GM15510 (cell line): ENCODE measurements around the gene HNRNPD.

Experiments used
- POLR2A ChIP-seq: IDR thresholded peaks from 3 replicates; pipeline ENCODE4 v1.6.1; 2011; ENCODE audit warnings: borderline replicate concordance; ENCODE audit not compliant: insufficient read length; ENCODE audit errors: extremely low read depth

HNRNPD gene

DNA sequence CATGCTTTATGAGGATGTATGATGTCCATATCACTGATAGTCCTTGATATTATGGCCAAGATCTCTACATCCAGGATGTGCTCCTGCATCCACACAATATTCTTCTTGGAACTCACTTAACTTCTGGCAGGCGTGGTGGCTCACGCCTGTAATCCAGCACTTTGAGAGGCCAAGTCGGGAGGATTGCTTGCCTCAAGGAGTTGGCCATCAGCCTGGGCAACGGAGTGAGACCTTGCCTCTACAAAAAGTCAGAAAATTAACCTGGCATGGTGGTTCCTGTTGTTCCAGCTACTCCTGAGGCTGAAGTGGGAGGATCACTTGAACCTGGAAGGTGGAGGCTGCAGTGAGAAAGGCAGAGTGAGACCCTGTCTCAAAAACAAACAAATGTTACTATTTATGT lies 2.3 kb upstream of the HNRNPD start:
- no peak for TF ChIP-seq POLR2A

DNA sequence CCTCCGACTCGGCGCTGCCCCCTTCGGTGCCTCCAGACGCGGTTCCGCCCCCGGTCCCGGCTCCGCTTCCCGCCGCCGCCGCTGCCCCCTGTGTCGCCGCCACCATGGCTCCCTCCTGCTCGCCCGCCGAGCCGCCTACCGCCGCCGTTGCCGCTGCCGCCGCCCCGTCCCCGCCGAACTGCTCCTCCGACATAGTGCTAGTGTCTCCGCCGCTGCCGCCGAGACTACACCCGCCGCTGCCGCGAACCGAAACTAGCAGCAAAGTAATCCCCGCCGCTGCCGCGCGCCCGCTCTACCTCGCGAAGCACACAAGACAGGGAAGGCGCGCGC lies 340 bp downstream of the HNRNPD start:
- no peak for TF ChIP-seq POLR2A

DNA sequence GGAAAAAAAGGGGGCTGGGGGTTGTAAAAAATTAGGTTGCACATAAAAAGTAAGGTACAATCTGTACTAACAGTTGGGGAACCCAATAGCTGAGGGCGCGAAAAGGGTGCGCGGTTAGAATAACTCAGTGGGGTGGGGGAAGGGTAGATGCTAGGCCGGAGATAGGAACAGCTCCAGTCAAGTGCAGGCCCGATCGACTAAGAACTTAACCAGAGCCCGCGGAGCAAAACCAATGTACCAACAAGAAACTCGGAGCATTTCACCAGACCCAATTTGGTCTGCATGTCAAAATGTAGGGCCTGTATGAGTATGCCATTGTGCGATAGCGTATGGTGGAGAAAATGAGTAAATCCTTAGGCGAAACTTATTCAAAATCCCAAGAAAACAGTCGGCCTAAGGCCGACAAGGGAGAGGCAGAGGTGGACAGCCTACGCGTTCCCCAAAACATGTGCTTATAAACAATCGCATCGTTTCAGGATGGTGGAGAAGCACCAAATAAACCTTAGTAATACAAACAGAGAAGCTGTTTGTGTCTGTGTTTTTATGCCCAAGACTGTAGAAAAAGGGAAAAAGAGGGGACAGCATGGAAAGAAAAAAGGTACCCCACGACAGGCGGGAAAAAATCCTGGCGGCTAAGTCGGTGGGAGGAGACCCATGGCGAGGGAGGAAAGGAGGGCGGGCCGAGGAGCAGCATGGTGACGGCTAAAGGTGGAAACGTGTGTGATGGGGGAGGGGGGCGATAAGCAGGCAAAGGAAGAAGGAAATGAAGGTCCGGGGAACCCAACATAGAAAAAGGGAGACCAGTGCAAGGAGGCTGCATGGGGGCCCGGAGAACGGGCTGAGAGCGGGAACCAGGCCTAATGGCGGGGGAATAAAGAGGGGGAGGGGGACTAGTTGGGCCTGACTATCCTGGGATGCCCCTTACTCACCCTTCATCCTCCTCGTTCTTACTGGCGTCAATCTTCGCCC lies 990 bp downstream of the HNRNPD start:
- peak; percentile 40 for TF ChIP-seq POLR2A

DNA sequence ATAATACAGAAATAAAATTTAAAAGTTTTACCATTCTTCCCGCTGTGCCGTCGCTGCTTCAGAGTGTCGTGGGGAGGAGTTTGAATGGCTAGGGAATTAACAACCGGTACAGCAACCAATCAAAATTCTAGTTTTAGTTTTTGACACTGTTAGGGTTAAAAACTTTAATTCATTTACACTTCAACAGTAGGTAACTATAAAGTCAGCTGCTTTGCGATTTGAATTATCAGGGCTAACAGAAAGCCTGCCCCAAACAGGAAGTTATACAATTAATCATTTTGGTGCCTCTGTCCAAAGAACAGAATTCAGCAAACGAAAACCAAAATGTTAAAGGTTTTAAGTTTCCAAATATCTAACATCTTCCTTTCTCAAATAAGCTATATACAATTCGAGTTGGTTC lies 2.3 kb downstream of the HNRNPD start:
- no peak for TF ChIP-seq POLR2A

DNA sequence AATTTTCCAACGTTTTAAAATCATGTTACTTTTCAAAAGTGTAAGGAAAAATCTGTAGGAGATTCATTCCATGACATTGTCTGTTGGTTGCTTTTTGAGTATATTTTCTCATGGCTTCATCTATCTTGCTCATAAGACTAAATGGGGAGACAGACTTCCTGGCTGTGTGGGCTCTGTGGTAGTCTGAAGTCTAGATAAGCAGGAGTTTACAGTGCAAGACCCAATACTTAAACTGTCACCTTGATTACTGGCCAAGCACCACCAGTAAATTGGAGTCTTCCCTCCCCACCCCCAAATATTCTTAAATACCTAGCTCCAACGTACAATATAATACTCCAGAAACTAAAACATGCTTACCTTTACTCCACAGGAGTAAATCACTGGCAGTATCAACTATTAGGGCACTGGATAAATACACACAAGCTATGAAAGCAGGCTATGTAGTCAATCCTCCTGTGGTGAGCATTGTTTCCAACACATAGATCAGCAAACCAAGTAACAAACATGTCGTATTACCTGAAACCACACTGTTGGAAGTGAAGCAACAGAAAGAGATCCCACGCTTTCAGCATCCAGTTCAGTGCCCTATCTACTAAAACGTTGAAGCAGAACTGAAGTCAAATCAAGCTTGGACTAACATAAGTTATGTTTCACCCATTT lies 6.2 kb downstream of the HNRNPD start:
- no peak for TF ChIP-seq POLR2A

DNA sequence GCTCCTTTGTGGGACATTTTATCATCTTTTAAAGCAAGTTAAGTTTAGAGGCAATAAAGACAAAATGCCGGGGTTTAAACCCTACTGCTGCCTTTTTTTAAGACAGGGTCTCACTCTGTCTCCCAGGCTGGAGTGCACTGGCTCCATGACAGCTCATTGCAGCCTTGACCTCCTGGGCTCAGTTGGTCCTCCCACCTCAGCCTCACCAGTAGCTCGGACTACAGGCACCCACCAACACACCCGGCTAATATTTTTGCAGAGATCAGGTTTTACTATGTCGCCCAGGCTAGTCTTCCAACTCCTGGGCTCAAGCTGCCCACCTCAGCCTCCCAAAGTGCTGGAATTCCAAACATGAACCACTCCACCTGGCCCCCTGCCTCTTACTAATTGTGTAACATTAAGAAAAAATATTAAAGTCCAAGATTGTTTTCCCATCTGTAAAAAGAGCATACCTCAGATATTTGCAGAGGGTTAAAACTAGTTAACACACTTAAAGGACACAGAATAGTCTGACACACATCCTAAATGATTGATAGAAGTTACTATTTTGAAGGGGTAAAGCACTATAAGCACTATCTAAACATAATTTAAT lies 9.8 kb downstream of the HNRNPD start:
- TF ChIP-seq POLR2A, result no peak

DNA sequence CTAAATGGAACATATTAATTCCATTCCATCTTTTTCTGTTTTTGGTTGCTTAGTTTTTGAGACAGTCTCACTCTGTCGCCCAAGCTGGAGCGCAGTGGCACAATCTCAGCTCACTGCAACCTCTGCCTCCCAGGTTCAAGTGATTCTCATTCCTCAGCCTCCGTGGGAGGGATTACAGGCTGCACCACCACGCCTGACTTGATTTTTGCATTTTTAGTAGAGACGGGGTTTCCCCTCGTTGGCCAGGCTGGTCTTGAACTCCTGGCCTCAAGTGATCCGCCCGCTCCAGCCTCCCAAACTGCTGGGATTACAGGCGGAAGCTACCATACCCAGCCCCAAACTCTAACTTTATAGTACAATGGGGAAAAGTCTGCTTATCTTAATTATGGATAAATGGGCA lies 11.2 kb downstream of the HNRNPD start:
- no peak for TF ChIP-seq POLR2A

DNA sequence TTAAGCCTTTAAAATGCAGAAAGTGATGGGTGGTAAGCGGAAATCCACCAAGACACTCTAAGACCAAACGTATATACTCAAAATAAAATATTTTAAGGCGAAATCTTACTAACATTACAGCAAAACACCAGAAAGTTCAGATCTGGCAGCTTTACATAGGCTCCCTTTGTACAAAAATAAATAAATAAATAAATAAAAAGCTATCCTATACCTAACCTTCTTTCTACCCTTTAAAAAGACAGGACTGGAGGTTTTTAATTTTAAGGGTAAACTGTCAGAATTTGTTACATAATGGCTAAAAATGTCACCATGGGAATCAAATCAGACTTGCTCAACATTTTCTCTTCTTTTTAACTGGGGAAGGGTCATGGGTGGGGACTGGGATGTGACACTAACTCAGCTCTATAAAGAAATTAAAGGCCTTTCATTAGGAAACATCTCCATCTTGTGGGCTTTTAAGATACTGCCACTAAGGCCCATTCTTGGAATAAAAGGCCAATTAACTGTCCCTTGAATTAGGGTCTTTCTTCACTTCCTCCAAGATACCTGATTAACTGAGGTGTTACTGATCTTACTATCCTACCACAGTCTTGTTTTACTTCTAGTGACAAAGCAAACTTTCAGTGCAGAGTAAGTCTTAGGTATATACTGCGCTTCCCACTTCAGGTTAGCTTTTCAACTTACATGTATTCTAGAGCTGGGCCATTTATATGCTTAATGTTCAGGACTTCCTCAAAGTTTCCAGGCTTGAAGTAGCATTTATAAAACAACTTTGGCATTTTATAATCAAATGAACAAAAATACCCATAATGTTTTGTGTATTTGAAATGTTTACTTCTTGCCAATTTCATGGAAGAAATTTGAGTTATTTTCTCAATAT lies 13.3 kb downstream of the HNRNPD start:
- TF ChIP-seq POLR2A, result no peak

DNA sequence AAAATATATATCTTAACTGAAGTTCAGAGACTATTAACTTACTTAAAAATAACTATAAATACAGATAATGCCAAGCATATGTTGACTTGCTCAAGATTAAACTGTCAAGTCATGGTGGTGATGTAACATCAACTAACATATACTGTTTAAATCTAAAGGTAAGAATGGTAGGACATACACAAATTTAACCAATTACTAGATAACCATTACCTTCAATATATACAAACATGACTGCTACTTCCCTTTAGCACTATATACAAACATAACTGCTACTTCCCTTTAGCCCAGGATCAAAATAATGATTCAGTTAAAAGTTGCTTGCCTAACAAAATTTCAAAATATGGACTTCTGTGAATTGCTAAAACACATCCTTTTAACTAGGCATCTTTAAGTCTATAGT lies 14.9 kb downstream of the HNRNPD start:
- TF ChIP-seq POLR2A, result no peak

DNA sequence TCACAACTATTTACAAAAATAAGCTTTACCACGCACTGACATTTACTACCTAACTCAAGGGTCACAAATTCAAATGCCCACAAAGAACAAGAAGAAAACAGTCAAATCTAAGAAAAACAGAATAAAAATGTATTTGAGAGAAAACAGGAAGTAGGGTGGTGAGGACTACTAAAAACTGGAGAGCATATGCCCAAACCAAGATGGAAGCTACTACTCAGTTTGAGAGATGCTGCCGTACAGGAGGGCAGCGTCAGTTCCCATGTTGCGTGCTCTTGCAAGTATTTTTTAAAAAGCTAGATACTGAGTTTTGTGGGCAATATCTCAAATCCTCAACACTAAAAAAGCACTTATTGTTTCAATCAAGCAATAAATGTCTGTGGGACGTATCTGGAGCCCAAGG lies 16.2 kb downstream of the HNRNPD start:
- no peak for TF ChIP-seq POLR2A

DNA sequence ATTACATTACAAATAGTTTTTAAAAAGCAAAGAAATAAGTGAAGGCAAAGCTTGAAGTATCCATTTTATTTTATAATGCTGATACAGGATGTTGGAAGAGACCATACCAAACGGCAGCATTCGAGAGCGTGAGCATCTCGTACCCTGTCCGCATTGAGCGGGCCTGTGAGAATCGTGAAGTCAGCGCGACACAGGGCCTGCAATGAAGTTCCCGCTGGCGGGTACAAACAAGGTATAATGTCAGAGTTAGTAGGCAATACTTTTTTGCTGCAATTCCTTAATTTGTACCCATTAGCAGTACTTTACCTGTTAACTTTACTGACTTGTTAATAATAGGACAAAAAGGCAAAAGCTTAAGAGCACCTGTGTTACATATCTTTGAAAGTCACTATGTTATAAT lies 19.0 kb downstream of the HNRNPD start:
- TF ChIP-seq POLR2A, result no peak

DNA sequence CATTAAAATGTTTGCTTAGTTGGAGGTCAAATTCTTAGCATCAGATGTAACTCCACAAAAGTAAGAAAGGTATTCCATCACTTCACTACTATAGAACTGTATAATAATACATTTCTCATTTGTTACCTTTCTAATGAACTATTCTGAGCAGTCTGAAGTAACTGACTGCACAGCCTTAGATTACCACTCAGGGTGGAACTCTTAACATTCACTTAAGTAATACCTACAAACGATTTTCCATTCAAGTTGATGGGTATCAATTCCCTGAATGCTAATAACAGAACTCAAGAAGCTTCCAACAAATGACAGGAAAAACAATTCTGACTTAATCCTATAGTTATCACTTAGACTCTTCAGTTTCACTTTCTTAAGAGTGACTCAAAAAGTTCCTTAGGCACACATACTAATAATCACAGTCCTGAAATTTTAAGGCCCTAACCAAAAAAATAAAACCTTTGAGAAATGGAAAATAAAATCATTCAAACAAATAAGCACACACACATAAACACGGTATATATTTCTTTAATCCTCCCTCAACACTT lies 20.9 kb downstream of the HNRNPD start:
- no peak for TF ChIP-seq POLR2A

DNA sequence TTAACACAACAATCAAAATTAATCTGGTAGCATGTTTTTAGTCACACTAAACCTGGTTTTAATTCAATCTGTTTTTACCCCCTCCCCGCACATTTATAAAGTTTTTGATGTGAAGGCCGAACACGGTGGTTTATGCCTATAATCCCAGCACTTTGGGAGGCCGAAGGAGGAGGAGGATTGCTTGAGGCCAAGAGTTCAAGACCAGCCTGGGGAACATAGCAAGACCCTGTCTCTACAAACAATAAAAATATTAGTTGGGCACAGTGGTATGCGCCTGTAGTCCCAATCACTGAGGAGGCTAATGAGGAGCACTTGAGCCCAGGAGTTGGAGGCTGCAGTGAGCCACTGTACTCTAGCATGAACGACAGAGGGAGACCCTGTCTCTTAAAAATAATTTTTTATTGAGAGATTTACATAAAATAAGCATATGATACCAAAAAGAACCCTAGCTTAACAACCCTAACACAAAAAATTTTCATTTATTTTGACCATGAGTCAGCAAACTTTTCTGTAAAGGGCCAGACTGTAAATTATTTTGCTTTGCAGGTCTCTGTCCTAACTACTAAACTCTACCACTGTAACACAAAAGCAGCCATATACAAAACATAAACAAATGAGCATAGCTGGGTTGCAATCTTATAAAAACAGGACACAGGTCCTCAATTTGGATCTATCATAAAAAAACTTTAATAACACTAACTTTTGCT lies 21.5 kb downstream of the HNRNPD start:
- TF ChIP-seq POLR2A, result no peak

DNA sequence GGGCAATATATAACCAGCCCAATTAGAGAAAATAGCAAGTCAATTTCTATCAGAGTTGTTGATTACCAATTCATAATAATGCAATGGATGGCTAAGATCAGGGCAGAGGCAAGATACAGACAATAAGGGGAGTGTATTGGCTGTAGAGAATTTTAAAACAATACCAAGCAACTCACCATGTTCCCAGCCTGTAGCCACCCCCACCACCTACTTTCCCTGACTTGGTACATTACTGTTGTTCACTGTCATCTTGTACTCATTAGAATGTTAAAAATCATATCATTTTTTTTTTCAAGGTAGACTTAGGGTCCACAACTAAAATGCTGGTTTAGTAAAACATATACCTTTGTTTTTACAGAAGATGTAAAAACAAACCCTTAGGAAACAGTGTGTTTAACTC lies 27.7 kb downstream of the HNRNPD start:
- TF ChIP-seq POLR2A, result no peak

DNA sequence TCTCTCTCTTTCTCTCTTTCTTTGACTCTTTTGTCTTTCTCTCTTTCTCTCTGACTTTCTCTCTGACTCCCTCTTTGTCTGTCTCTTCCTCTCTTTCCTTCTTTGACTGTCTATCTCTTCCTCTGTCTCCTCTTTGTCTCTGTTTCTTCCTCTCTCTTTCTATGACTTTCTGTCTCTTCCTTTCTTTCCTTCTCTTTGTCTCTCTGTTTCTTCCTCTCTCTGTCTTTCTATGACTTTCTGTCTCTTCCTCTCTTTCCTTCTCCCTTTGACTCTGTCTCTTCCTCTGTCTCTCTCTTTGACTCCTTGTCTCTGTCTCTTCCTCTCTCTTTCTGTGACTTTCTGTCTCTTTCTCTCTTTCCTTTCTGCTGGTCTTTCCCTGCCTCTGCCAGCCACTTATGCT lies 38.7 kb downstream of the HNRNPD start:
- no peak for TF ChIP-seq POLR2A

DNA sequence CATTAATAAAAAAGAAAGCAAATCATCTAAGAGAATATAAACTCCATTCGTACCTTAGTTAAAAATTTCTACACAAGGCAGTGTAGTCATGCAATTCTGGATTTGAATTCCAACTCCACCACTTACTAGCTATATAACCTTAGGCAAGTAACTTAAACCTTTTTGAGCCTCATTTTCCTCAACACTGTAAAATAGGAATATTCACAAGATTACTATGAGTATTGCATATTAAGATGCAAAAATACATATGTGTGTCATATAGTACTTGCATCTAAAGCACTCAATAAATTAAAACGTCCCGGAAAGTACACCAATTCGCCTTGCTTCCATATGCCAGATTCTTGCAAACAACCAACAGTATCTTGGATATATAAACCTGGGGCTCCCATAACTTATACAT lies 42.0 kb downstream of the HNRNPD start:
- TF ChIP-seq POLR2A, result no peak
